B cell (primary cell): ENCODE results near the gene RSPH9. TPM values are rescaled to one million over a fixed set of nuclear protein-coding genes. Genes with fewer than 3 reads are reported as not detected.
"Not testable (repeated sequence)": the region's sequence is repeated elsewhere in the genome, so short reads cannot be mapped to it uniquely, and the experiment has no call there.

Experiments used
- ATAC-seq: fragments of 200-7000 bp; cut with Tn5 transposase; one replicate; pipeline ENCODE4 v1.10.0; 2021; ENCODE audit warnings: low read depth, mild to moderate bottlenecking, moderate number of reproducible peaks, moderate library complexity
- CTCF ChIA-PET: fragments of 350-600 bp; sonication (Branson Sonifier 250); formaldehyde crosslinking; loops from one replicate; lab custom pipeline; 2021; ENCODE audit warnings: antibody characterized with exemption, inconsistent platforms; lab: Charles Lee
- POLR2A ChIA-PET: fragments of 350-600 bp; sonication (Branson Sonifier 250); formaldehyde crosslinking; loops from one replicate; lab custom pipeline; 2021; ENCODE audit warnings: antibody characterized with exemption; lab: Charles Lee
- DNase-seq: peaks from one replicate; pipeline ENCODE4 v3.0.0; 2013
- H2AFZ ChIP-seq: 2 replicates; pipeline ENCODE4 v1.6.1; 2012; ENCODE audit warnings: mild to moderate bottlenecking, low read depth, low read length; ENCODE audit not compliant: insufficient read depth, poor library complexity, severe bottlenecking
- H3K27ac ChIP-seq, 2 donors: 1 replicate in 1 of 2; 2 replicates in 1 of 2; pipeline ENCODE4 v1.5.1; 2012 to 2013; ENCODE audit warnings: low read length in 2 of 2, mild to moderate bottlenecking in 2 of 2, moderate library complexity in 1 of 2
- H3K27me3 ChIP-seq, 4 experiments: fragments of 200-600 bp in 1 of 4; sonication (generic) in 1 of 4; replicated peaks in 1 of 4; 1 replicate in 2 of 4; 2 replicates in 2 of 4; pipeline versions ENCODE4 v1.6.1 to v1.7.0; 2013 to 2016; ENCODE audit warnings: low read length in 3 of 4, mild to moderate bottlenecking in 2 of 4, mixed read lengths in 1 of 4, moderate library complexity in 1 of 4; ENCODE audit not compliant: insufficient read depth in 4 of 4, control insufficient read depth in 3 of 4; ENCODE audit errors: control extremely low read depth in 1 of 4
- H3K36me3 ChIP-seq, 2 experiments: replicated peaks in 1 of 2; 1 replicate in 1 of 2; 2 replicates in 1 of 2; pipeline versions ENCODE4 v1.6.1 to v1.7.1; 2013; ENCODE audit warnings: low read length in 1 of 2; ENCODE audit not compliant: insufficient read depth in 2 of 2, control insufficient read depth in 1 of 2; ENCODE audit errors: control extremely low read depth in 1 of 2, extremely low read depth in 1 of 2
- H3K4me1 ChIP-seq, 2 donors: fragments of 200-600 bp in 1 of 2; sonication (generic) in 1 of 2; 1 replicate in 1 of 2; 2 replicates in 1 of 2; pipeline versions ENCODE4 v1.5.1 to v1.6.1; 2013 to 2017; ENCODE audit warnings: low read length in 2 of 2; ENCODE audit not compliant: control insufficient read depth in 2 of 2, insufficient read depth in 2 of 2
- H3K4me2 ChIP-seq: replicated peaks from 2 replicates; pipeline ENCODE3; 2012; ENCODE audit warnings: mild to moderate bottlenecking, low read depth, low read length; ENCODE audit not compliant: poor library complexity, severe bottlenecking
- H3K4me3 ChIP-seq, 5 experiments: fragments of 200-600 bp in 1 of 5; sonication (generic) in 1 of 5; 1 replicate in 3 of 5; 2 replicates in 2 of 5; pipeline versions ENCODE4 v1.5.1 to v1.7.0; 2011 to 2016; ENCODE audit warnings: low read length in 4 of 5, mild to moderate bottlenecking in 4 of 5, low read depth in 2 of 5, control low read depth in 1 of 5, moderate library complexity in 1 of 5; ENCODE audit not compliant: insufficient read depth in 1 of 5; ENCODE audit errors: control extremely low read depth in 1 of 5, extremely low read depth in 1 of 5
- H3K79me2 ChIP-seq: fragments of 200-600 bp; sonication (generic); one replicate; pipeline ENCODE4 v1.6.0; 2016; ENCODE audit warnings: low read length; ENCODE audit not compliant: control insufficient read depth, insufficient read depth
- H3K9ac ChIP-seq: fragments of 200-600 bp; sonication (generic); 2 replicates; pipeline ENCODE4 v1.6.1; 2017; ENCODE audit warnings: mild to moderate bottlenecking, low read length, moderate library complexity
- H3K9me3 ChIP-seq, 3 donors: one replicate each; pipeline versions ENCODE4 v1.6.1 to v1.7.1; 2013; ENCODE audit warnings: low read length in 2 of 3; ENCODE audit not compliant: control insufficient read depth in 2 of 3, insufficient read depth in 1 of 3; ENCODE audit errors: control extremely low read depth in 1 of 3
- H4K20me1 ChIP-seq: 2 replicates; pipeline ENCODE4 v1.6.0; 2012; ENCODE audit warnings: mild to moderate bottlenecking, low read length; ENCODE audit not compliant: insufficient read depth, control insufficient read depth, poor library complexity, severe bottlenecking
- H3K27ac Mint-ChIP-seq: one replicate; pipeline ENCODE4 v1.8.0; 2021; ENCODE audit warnings: mixed read lengths
- H3K27me3 Mint-ChIP-seq: one replicate; pipeline ENCODE4 v1.8.0; 2021; ENCODE audit warnings: mixed read lengths
- H3K4me1 Mint-ChIP-seq: one replicate; pipeline ENCODE4 v1.8.0; 2021; ENCODE audit warnings: mixed read lengths
- H3K4me3 Mint-ChIP-seq: one replicate; pipeline ENCODE4 v1.8.0; 2021; ENCODE audit warnings: mixed read lengths
- H3K9me3 Mint-ChIP-seq: one replicate; pipeline ENCODE4 v1.8.0; 2022; ENCODE audit warnings: mixed read lengths; ENCODE audit not compliant: insufficient read depth
- EZH2 ChIP-seq: IDR thresholded peaks from 2 replicates; pipeline ENCODE4 v1.6.1; 2012; ENCODE audit warnings: borderline replicate concordance, low read depth, mild to moderate bottlenecking, moderate library complexity, low read length; ENCODE audit not compliant: insufficient read depth, poor library complexity, severe bottlenecking
- WGBS: methylation state at CpG from one replicate; pipeline ENCODE4 v1.1.5; 2013; ENCODE audit warnings: missing lambda C conversion rate; ENCODE audit not compliant: insufficient coverage; 5-methylcytosine and 5-hydroxymethylcytosine counted together
- intact Hi-C: fragments of 100-400 bp; cut with micrococcal nuclease; formaldehyde crosslinking; loops from one replicate; pipeline ENCODE4 v1.10.0; 2022
- polyA plus RNA-seq: library from polyadenylated mRNA; depleted of rRNA; stranded (reverse); fragments of >200 nt; gene quantifications from 2 replicates; pipeline ENCODE4 v1.2.3, GENCODE V29; 2012
- total RNA-seq, 2 donors: library from RNA; stranded (reverse); fragments of 120-200 nt in 1 of 2; gene quantifications; 1 replicate in 1 of 2; 2 replicates in 1 of 2; pipeline versions ENCODE4 v1.2.3 to v1.2.4, GENCODE V29; 2013 to 2022
- TF ChIP-seq, protein P1 (sequence below): fragments of 200-600 bp; IDR thresholded peaks from one replicate; pipeline ENCODE4 v1.8.0; 2022; ENCODE audit warnings: antibody characterized with exemption, mild to moderate bottlenecking

The RSPH9 gene
- total and polyA plus RNA-seq, 2 donors (not counting 1 experiment from before 2014, with no cell fraction given) = 0.04 TPM; not detected in 1

DNA sequence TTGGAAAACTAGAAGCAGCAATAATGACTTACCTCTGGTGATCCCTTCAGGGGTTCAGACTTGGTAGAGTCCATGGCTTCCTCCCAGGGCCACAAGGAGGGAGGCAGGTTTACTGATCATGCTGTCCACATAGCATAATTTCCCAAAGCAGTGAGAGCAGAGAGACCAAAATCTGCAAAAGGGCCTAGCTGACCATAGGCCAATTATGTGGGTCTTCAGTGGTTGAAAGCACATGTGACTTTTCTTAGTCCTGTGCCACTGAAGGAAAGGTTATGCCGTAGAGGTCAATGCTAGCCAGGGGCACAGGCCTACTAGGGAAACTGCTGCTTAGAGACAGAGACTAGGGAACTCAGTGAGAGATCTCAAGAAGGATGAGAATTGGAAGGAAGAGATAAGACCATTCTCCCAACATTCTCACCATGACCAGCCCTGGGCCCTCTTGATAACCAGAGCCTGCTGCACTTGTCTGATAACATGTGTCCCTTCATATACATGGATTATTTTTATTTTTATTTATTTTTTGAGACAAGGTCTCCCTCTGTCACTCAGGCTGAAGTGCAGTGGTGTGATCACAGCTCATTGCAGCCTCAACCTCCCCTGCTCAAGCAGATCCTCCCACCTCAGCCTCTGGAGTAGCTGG lies 13.7 kb upstream of the RSPH9 start:
- intact Hi-C loops = no loop called here
- no peak for TF ChIP-seq EZH2
- TF ChIP-seq, protein P1, sequence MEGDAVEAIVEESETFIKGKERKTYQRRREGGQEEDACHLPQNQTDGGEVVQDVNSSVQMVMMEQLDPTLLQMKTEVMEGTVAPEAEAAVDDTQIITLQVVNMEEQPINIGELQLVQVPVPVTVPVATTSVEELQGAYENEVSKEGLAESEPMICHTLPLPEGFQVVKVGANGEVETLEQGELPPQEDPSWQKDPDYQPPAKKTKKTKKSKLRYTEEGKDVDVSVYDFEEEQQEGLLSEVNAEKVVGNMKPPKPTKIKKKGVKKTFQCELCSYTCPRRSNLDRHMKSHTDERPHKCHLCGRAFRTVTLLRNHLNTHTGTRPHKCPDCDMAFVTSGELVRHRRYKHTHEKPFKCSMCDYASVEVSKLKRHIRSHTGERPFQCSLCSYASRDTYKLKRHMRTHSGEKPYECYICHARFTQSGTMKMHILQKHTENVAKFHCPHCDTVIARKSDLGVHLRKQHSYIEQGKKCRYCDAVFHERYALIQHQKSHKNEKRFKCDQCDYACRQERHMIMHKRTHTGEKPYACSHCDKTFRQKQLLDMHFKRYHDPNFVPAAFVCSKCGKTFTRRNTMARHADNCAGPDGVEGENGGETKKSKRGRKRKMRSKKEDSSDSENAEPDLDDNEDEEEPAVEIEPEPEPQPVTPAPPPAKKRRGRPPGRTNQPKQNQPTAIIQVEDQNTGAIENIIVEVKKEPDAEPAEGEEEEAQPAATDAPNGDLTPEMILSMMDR = no peak
- Histone ChIP-seq H3K27ac (peak overlapping the region in 1 of 2 donors; percentile 32), H3K4me3 (no peak overlapping the region), H3K4me2 (no peak overlapping the region), H3K9ac (no peak overlapping the region), H3K27me3 (no peaks in the 10 kb centered on the region), H3K36me3 (peaks cover 0 to 9% of the 10 kb centered on the region in 2 experiments), H3K4me1 (peaks cover 28 to 44% of the 10 kb centered on the region in 2 donors), H4K20me1 (peaks cover 3% of the 10 kb centered on the region), H2AFZ (no peak overlapping the region), H3K79me2 (peaks cover 31% of the 10 kb centered on the region), H3K9me3 (peaks cover 0 to 3% (median 0%) of the 10 kb centered on the region in 3 donors)
- DNase-seq (no peak), ATAC-seq (no peak)
- ChIA-PET POLR2A (interaction anchor here (0.6 to 1.4 kb wide), 3 partner anchors 28 to 80 kb away, joined by 3 to 6 read pairs (median 4); no protein-coding TSS in a partner anchor), CTCF (interaction anchor here (0.6 to 2.5 kb wide), 3 partner anchors 27 to 1586 kb away, joined by 3 to 13 read pairs (median 3); no protein-coding TSS in a partner anchor)
- no peaks in the 10 kb centered on the region for H3K9me3 Mint-ChIP-seq
- peaks cover 44% of the 10 kb centered on the region for H3K4me1 Mint-ChIP-seq
- H3K27me3 Mint-ChIP-seq = no peaks in the 10 kb centered on the region
- WGBS = 100% methylated on average over 1 of the region's 1 CpG
- peak overlapping the region; percentile 21 for H3K27ac Mint-ChIP-seq
- H3K4me3 Mint-ChIP-seq = peak overlapping the region; percentile 41

DNA sequence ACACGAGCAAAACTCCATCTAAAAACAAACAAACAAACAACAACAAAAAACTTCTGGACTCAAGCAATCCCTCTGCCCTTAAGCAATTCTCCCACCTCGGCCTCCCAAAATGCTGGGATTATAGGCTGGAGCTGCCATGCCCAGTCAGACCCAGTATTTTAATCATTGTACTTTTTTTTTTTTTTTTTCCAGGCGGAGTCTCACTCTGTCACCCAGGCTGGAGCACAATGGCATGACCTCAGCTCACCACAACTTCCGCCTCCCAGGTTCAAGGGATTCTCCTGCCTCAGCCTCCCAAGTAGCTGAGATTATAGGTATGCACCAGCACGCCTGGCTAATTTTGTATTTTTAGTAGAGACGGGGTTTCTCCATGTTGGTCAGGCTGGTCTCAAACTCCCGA lies 11.8 kb upstream of the RSPH9 start:
- H2AFZ ChIP-seq, H3K9me3 Mint-ChIP-seq, H3K27me3 Mint-ChIP-seq, H3K4me3 Mint-ChIP-seq, H3K27ac Mint-ChIP-seq, DNase-seq, H3K4me3 ChIP-seq, CTCF ChIA-PET, ATAC-seq, H3K27me3 ChIP-seq, H3K9me3 ChIP-seq, H3K27ac ChIP-seq, H4K20me1 ChIP-seq, H3K9ac ChIP-seq, H3K4me2 ChIP-seq, H3K36me3 ChIP-seq, intact Hi-C loops: not testable (repeated sequence)
- peaks cover 38% of the 10 kb centered on the region for H3K4me1 Mint-ChIP-seq
- POLR2A ChIA-PET = interaction anchor here (0.7 kb wide), 3 partner anchors 13 to 337 kb away, joined by 4 to 6 read pairs (median 5); no protein-coding TSS in a partner anchor
- 100% methylated on average over 3 of the region's 7 CpGs for WGBS
- H3K79me2 ChIP-seq = peaks cover 37% of the 10 kb centered on the region
- peaks cover 21 to 50% of the 10 kb centered on the region in 2 donors for H3K4me1 ChIP-seq
